ENCODE data around the gene ARID3A. TPM values are rescaled to one million over a fixed set of nuclear protein-coding genes. Genes with fewer than 3 reads are reported as not detected.

Gene ARID3A
- total and polyA plus RNA-seq, 2 of the 13 experiments (the other 11 are each of a cell fraction or from before 2014, with no cell fraction given): 71.3 to 77.9 TPM

DNA sequence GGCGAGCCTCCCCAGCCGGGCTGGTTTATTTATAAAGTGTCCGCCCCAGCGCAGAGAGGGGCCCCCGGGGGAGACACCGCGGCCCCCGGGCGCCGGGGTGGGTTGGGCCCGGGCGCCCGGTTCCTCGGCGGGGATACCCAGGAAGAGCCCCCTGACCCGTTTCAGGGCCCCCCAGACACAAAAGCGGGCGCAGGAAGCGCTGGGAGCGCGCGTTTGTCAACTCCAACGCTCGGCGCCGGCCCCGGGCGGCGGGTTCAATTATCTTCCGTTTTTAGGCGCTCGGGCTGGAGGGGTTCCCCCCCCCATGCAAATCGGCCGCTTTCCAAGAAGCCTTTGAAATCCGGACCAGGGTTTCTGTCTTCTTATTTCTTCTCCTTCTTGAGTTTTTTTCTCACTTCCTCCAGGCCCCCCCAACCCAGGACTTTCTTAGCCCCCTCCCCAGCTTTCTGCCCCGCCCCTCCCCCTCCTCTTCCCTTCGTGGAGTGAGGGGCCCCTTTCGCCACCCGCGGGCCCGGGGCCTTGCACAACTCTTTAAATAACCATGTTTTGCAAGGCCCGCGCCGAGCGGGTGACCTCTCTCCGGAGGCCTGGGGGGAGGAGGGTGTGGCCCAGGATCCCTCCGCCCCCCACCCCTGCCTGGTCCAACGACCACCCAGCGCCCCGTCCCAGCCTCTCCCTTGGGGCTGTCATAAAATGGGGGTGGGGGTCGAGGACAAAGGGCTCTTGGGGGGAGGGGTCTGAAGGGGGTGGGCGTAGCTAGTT lies 935 bp downstream of the ARID3A start (continued):
- TF ChIP-seq, protein P1, sequence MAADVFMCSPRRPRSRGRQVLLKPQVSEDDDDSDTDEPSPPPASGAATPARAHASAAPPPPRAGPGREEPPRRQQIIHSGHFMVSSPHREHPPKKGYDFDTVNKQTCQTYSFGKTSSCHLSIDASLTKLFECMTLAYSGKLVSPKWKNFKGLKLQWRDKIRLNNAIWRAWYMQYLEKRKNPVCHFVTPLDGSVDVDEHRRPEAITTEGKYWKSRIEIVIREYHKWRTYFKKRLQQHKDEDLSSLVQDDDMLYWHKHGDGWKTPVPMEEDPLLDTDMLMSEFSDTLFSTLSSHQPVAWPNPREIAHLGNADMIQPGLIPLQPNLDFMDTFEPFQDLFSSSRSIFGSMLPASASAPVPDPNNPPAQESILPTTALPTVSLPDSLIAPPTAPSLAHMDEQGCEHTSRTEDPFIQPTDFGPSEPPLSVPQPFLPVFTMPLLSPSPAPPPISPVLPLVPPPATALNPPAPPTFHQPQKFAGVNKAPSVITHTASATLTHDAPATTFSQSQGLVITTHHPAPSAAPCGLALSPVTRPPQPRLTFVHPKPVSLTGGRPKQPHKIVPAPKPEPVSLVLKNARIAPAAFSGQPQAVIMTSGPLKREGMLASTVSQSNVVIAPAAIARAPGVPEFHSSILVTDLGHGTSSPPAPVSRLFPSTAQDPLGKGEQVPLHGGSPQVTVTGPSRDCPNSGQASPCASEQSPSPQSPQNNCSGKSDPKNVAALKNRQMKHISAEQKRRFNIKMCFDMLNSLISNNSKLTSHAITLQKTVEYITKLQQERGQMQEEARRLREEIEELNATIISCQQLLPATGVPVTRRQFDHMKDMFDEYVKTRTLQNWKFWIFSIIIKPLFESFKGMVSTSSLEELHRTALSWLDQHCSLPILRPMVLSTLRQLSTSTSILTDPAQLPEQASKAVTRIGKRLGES (CRISPR knock-in tag; IDR thresholded peaks at IDR 0.05; ENCODE audit: borderline replicate concordance): no peak
- TF ChIP-seq ZNF7 (CRISPR knock-in tag; IDR thresholded peaks at IDR 0.05) (no peak), ZBTB38 (CRISPR knock-in tag; IDR thresholded peaks at IDR 0.05) (no peak), HDAC2 (CRISPR knock-in tag; IDR thresholded peaks at IDR 0.05) (0 out of 2 replicates have a peak, but pooled peaks have one; percentile 42), TFDP1 (CRISPR knock-in tag; IDR thresholded peaks at IDR 0.05; ENCODE audit: borderline replicate concordance) (no peak), ZBTB39 (CRISPR knock-in tag; IDR thresholded peaks at IDR 0.05) (no peak), ZNF468 (CRISPR knock-in tag; IDR thresholded peaks at IDR 0.05) (no peak), ZNF775 (CRISPR knock-in tag; IDR thresholded peaks at IDR 0.05; ENCODE audit: borderline replicate concordance) (no peak), TEAD3 (CRISPR knock-in tag; optimal IDR thresholded peaks at IDR 0.05; ENCODE audit: borderline replicate concordance) (no peak), FOXO1 (CRISPR knock-in tag; IDR thresholded peaks at IDR 0.05) (peak; percentile 14; the same call in 1 of the 2 replicates), ZNF431 (CRISPR knock-in tag; IDR thresholded peaks at IDR 0.05; ENCODE audit: borderline replicate concordance, low read depth) (no peak), FOXP4 (CRISPR knock-in tag; IDR thresholded peaks at IDR 0.05) (peak; percentile 32), RXRA (CRISPR knock-in tag; IDR thresholded peaks at IDR 0.05) (0 out of 2 replicates have a peak, but pooled peaks have one; percentile 26), MAFK (conservative IDR thresholded peaks at IDR 0.05 in 1 of 2, IDR thresholded peaks at IDR 0.05 in 1 of 2; ENCODE audit: low read length in 2 of 2) (no peak), ZSCAN9 (CRISPR knock-in tag; IDR thresholded peaks at IDR 0.05; ENCODE audit: borderline replicate concordance) (no peak), ZNF282 (IDR thresholded peaks at IDR 0.05; ENCODE audit: partially characterized antibody) (no peak), GABPB1 (CRISPR knock-in tag; IDR thresholded peaks at IDR 0.05) (peak; percentile 44; the same call in 1 of the 2 replicates), MEIS1 (CRISPR knock-in tag; IDR thresholded peaks at IDR 0.05; ENCODE audit: borderline replicate concordance) (no peak), ZNF260 (CRISPR knock-in tag; IDR thresholded peaks at IDR 0.05; ENCODE audit: borderline replicate concordance, low read depth) (no peak)
- TF ChIP-seq, protein P2, sequence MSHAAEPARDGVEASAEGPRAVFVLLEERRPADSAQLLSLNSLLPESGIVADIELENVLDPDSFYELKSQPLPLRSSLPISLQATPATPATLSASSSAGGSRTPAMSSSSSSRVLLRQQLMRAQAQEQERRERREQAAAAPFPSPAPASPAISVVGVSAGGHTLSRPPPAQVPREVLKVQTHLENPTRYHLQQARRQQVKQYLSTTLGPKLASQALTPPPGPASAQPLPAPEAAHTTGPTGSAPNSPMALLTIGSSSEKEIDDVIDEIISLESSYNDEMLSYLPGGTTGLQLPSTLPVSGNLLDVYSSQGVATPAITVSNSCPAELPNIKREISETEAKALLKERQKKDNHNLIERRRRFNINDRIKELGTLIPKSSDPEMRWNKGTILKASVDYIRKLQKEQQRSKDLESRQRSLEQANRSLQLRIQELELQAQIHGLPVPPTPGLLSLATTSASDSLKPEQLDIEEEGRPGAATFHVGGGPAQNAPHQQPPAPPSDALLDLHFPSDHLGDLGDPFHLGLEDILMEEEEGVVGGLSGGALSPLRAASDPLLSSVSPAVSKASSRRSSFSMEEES (CRISPR knock-in tag; IDR thresholded peaks at IDR 0.05): peak; percentile 51; the same call in 1 of the 2 replicates

Measured in HepG2 (cell line).